Prostate gland (tissue), 2 donors: ENCODE measurements around the gene MYL10.

ENCODE experiments used
- CTCF ChIP-seq, 4 experiments: fragments of 200-600 bp in 2 of 4; fragments of 450-650 bp in 2 of 4; sonication (generic) in 2 of 4; IDR thresholded peaks; 1 replicate in 3 of 4; 2 replicates in 1 of 4; pipeline ENCODE4 v1.5.1; 2016 to 2019; ENCODE audit warnings: antibody characterized with exemption in 4 of 4, mild to moderate bottlenecking in 2 of 4, moderate library complexity in 2 of 4
- POLR2A ChIP-seq: fragments of 450-650 bp; IDR thresholded peaks from one replicate; pipeline ENCODE4 v1.6.1; 2016; ENCODE audit warnings: antibody characterized with exemption, mild to moderate bottlenecking
- POLR2AphosphoS5 ChIP-seq: sonication (generic); formaldehyde crosslinking; IDR thresholded peaks from one replicate; pipeline ENCODE4 v1.6.1; 2017; ENCODE audit warnings: antibody characterized with exemption

DNA sequence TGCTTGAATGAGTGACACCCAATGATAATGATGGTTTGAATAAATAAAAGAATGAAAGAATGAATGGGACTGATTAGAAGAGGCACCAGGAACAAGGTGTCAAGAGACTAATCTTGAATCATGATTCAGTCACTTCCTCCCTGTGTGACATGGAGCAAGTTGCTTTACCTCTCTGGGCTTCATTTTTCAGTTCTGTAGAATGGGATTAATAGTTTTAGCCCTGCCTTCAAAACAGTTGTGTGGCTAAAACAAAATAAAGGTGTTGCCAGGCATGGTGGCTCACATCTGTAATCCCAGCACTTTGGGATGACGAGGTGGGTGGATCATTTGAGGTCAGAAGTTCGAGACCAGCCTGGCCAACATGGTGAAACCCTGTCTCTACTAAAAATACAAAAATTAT lies 37.6 kb downstream of the MYL10 start:
- TF ChIP-seq CTCF (IDR thresholded peaks at IDR 0.05) (no peak), POLR2A (no peak), POLR2AphosphoS5 (no peak)
